GM19238 (cell line): ENCODE measurements around the gene SNX15.
A peak's percentile ranks its signal among the peaks of the same experiment; 100 is the strongest.
"Not testable (repeated sequence)": the region's sequence is repeated elsewhere in the genome, so short reads cannot be mapped to it uniquely, and the experiment has no call there.

Experiments
- DNase-seq: peaks from one replicate; pipeline ENCODE4 v3.0.0; 2011; ENCODE audit warnings: low spot score; ENCODE audit not compliant: insufficient read length

Gene SNX15

GRCh38 chr11:65014726-65015227 lies 12.5 kb upstream of the SNX15 start:
- no peak for DNase-seq

GRCh38 chr11:65016705-65017104 lies 10.5 kb upstream of the SNX15 start:
- no peak for DNase-seq

- no peak for DNase-seq
These were observed 9.3 kb upstream of the SNX15 start for GRCh38 chr11:65017937-65018336.

- DNase-seq = no peak
These were observed 7.4 kb upstream of the SNX15 start for GRCh38 chr11:65019824-65020223.

- no peak for DNase-seq
These were observed 6.2 kb upstream of the SNX15 start for GRCh38 chr11:65021003-65021402.

- DNase-seq = no peak
These were observed 5.7 kb upstream of the SNX15 start for GRCh38 chr11:65021509-65021908.

- not testable (repeated sequence) for DNase-seq
These were observed 3.7 kb upstream of the SNX15 start for GRCh38 chr11:65023502-65023901.

GRCh38 chr11:65026810-65027209 lies 429 bp upstream of the SNX15 start:
- DNase-seq = no peak

- no peak for DNase-seq
These were observed 5.0 kb downstream of the SNX15 start for GRCh38 chr11:65032216-65032615.

- no peak for DNase-seq
These were observed 7.2 kb downstream of the SNX15 start for GRCh38 chr11:65034423-65034822.

GRCh38 chr11:65035579-65035978 lies 8.3 kb downstream of the SNX15 start:
- no peak for DNase-seq

GRCh38 chr11:65036931-65037330 lies 9.7 kb downstream of the SNX15 start:
- no peak for DNase-seq

GRCh38 chr11:65040520-65040846 lies 13.2 kb downstream of the SNX15 start:
- DNase-seq = no peak

GRCh38 chr11:65040847-65041622 lies 13.8 kb downstream of the SNX15 start, which contains the start of gene SAC3D1:
Gene SAC3D1 (plus strand): TSS chr11:65041210. CDS start chr11:65041293, 83 bp downstream.
- DNase-seq = peak; percentile 98

- no peak for DNase-seq
These were observed 15.7 kb downstream of the SNX15 start for GRCh38 chr11:65042891-65043290.

GRCh38 chr11:65043881-65044501 lies 16.8 kb downstream of the SNX15 start:
- DNase-seq = no peak

GRCh38 chr11:65045061-65045460 lies 17.8 kb downstream of the SNX15 start:
- no peak for DNase-seq

- DNase-seq = no peak
These were observed 18.5 kb downstream of the SNX15 start for GRCh38 chr11:65045728-65046127.

GRCh38 chr11:65047581-65048422 lies 20.6 kb downstream of the SNX15 start:
- peak; percentile 45 for DNase-seq

GRCh38 chr11:65051398-65051858 lies 24.2 kb downstream of the SNX15 start:
- DNase-seq = no peak

GRCh38 chr11:65053827-65054508 lies 26.7 kb downstream of the SNX15 start:
- peak; percentile 44 for DNase-seq
